Bronchial epithelial cell (primary cell): ENCODE data around the gene KCTD8. TPM values are rescaled to one million over a fixed set of nuclear protein-coding genes. Genes with fewer than 3 reads are reported as not detected.
A peak's percentile ranks its signal among the peaks of the same experiment; 100 is the strongest.

Experiments
- DNase-seq: peaks from one replicate; pipeline ENCODE4 v3.0.0-alpha.2; 2010; ENCODE audit warnings: low read depth
- FAIRE-seq: peaks from 2 replicates; lab custom pipeline; 2011; peaks lifted over from hg19 to GRCh38; lab: Jason Lieb, UNC
- H3K27me3 ChIP-seq: 2 replicates; pipeline ENCODE4 v1.5.1; 2011; ENCODE audit warnings: low read length; ENCODE audit not compliant: control insufficient read depth, insufficient read depth
- H3K36me3 ChIP-seq: 2 replicates; pipeline ENCODE4 v1.5.1; 2011; ENCODE audit warnings: low read length; ENCODE audit not compliant: control insufficient read depth, insufficient read depth
- H3K4me3 ChIP-seq: 2 replicates; pipeline ENCODE4 v1.5.1; 2011; ENCODE audit warnings: mild to moderate bottlenecking, low read depth, low read length, control low read depth
- CTCF ChIP-seq: IDR thresholded peaks from 2 replicates; pipeline ENCODE4 v1.5.1; 2011; ENCODE audit warnings: mild to moderate bottlenecking, moderate library complexity, low read length, control low read depth, inconsistent platforms; ENCODE audit not compliant: insufficient read depth, severe bottlenecking
- total RNA-seq: library from RNA; depleted of rRNA; stranded (reverse); fragments of >200 nt; gene quantifications from 2 replicates; pipeline ENCODE4 v1.2.1, GENCODE V29; 2014

KCTD8 gene
- under 0.01 TPM in 1 of 2 replicates, not detected in the other for total RNA-seq

DNA sequence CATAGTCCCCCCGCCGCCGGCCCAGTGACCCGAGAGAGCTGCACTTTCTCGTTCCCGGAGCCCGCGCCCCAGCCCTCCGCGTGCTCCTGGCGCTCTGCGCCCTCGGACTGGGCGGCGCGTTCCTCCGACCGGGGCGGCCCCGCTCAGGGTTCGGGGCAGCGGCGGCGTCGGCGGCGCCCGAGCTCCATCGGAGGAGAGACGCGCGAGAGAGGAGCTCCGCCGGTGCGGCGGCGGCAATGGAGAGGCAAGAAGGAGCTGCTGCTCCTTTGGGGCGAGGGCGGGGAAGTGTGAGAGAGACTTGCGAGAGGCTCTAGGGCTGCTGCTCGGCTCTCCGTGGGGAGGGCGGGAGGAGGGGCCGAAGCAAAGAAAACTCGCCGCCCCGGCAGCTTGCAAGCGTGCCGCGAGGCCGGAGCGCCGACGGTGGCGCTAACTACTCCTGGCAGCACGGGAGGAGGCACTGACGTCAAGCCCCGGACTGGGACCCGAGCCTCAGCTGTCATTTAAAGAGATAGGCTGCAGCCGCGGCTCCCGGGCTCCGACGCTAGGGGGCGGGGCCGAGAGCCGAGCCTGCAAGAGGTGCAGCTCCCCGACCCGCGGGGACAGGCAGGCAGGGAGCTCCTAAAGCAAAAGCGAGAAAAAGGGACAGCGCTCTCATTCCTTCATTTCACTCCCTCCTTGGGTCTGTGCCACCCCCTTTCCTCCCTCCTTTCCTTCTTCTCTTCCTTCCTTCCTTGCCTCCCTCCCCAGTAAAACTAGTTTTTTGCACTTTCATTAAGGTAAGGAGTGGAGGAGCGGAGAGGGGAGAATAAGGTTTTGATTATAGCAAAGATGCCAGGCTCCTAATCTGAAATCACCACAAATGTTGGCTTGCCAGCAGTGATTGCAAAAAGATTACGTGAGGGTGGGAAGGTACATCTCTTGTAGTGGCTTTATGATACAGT is at the start of gene KCTD8:
TSS of gene KCTD8 (minus strand) at position 289 of the 941 bp plus-strand sequence.
- peak; percentile 87 for TF ChIP-seq CTCF
- Histone ChIP-seq H3K4me3 (peak within 1 kb of the TSS; percentile 33), H3K36me3 (no peaks in the 10 kb centered on the region), H3K27me3 (peaks cover 22% of the 10 kb centered on the region)
- FAIRE-seq (no peak), DNase-seq (peak; percentile 62)

DNA sequence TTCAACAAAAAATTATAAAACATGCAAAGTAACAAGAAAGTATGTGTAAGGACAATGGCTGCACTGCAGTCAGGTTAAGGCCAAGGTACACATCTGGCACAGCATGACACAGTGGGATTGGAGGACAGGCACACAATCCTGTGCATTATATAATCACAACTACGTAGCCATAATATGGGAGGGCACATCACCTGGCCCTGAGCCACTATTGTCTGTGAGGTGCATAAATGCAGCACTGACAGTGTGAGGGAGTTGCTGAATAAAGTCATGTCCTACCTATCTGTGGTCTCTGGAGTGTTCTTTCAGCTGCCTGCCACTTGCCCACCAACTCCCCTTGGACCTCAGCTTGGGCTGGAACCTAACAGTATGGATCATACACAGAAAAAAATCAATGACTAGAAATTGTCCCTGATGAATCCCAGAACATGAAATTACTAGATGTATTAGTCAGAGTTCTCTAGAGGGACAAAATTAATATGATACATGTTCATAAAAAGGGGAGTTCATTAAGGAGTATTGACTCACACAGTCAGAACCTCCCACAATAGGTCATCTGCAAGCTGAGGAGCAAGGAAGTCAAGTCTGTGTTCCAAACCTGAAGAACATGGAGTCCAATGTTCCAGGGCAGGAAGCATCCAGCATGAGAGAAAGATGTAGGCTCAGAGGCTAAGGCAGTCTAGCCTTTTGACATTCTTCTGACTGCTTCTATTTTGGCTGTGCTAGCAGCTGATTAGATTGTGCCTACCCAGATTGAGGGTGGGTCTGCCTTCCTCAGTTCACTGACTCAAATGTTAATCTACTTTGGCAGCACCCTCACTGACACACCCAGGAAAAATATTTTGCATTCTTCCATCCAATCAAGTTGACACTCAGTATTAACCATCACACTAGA is 46.4 kb upstream of the KCTD8 start:
- no peaks in the 10 kb centered on the region for H3K36me3 ChIP-seq
- no peaks in the 10 kb centered on the region for H3K27me3 ChIP-seq
- DNase-seq (no peak), FAIRE-seq (peak; percentile 52)
- no peak for TF ChIP-seq CTCF
- no peak overlapping the region for H3K4me3 ChIP-seq

- peak; percentile 39 for TF ChIP-seq CTCF
- Histone ChIP-seq H3K4me3 (no peak overlapping the region), H3K36me3 (no peaks in the 10 kb centered on the region), H3K27me3 (no peaks in the 10 kb centered on the region)
- FAIRE-seq (no peak), DNase-seq (peak; percentile 17)
Observed at GRCh38 chr4:44493924-44494323, 45.3 kb upstream of the KCTD8 start.

DNA sequence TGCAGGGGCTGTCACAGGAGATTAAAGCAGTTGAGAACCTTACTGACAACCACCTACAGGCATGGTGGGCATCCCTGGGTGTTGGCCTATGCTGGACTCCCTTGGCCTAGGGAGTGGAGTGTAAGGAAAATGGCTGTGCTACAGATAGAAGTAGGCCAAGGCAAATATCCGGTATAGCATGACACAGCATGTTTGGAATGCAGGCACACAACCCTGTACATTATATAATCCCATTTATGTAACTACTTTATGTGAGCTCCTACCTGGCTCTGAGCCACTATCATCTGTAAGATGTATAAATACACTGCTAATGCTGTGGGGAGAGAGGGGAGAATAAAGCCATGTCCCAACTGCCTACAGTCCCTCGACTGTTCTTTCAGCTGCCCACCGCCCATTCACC is 38.7 kb upstream of the KCTD8 start:
- TF ChIP-seq CTCF = no peak
- Histone ChIP-seq H3K4me3 (no peak overlapping the region), H3K27me3 (no peaks in the 10 kb centered on the region), H3K36me3 (no peaks in the 10 kb centered on the region)
- FAIRE-seq (no peak), DNase-seq (peak; percentile 68)

DNA sequence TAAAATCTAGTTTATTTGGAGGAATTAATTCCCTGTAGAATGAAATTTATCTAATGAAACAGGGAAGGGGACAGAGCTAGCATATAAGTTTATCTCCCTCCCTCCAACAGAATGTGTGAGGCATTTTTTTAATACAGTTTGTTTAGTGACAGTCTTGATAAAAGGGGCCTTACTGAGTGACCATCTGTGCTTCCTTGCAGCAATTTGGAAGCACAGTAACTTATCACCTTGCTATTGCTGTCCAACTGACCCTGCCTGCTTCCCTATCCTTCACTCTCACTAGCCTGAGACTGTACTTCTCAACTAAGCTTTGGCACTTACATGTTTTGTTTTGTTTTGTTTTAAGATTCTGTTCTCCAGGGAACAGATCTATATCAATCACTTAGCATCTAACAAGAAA is 31.1 kb upstream of the KCTD8 start:
- TF ChIP-seq CTCF = no peak
- Histone ChIP-seq H3K36me3 (no peaks in the 10 kb centered on the region), H3K4me3 (no peak overlapping the region), H3K27me3 (no peaks in the 10 kb centered on the region)
- no peak for DNase-seq
- no peak for FAIRE-seq
